K562 (cell line): ENCODE results near the gene DIAPH3.

Experiments
- TARDBP ChIP-seq: fragments of 450-650 bp; IDR thresholded peaks from 2 replicates; pipeline ENCODE4 v1.6.1; 2016
- ZFX ChIP-seq: sonication (generic); formaldehyde crosslinking; IDR thresholded peaks from 2 replicates; pipeline ENCODE4 v1.8.0; 2022; ENCODE audit warnings: mild to moderate bottlenecking, missing genetic modification reagents, moderate library complexity
- ZNF274 ChIP-seq: IDR thresholded peaks from 2 replicates; pipeline ENCODE4 v1.6.1; 2011; ENCODE audit warnings: low read depth, mild to moderate bottlenecking, low read length, moderate library complexity, borderline replicate concordance
- ZNF589 ChIP-seq: fragments of 200-800 bp; sonication (Bioruptor generic); IDR thresholded peaks from 2 replicates; pipeline ENCODE4 v1.6.1; 2016; ENCODE audit warnings: low read depth, missing genetic modification characterization, missing compliant biosample characterization

DNA sequence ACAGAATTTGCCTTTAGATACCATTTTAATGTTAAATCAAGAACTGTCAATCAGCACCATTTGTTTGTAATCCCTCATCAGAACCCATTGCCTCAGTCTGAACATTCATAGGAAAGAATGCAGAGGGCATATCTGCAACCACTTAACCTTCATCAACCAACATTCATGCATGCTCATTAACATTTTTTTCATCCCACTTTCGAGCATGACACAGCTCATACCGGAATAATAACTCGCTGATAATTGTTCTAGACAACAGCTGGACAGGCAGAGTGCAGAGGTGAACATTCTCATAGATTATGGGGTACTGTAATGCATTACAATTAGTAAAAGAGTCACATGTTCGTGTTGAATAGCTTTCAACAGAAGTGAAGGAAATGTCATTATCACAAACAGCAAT lies 216.8 kb downstream of the DIAPH3 start:
- TF ChIP-seq ZFX (CRISPR knock-in tag) (no peak), ZNF589 (CRISPR knock-in tag) (no peak), ZNF274 (no peak), TARDBP (no peak)
